Immature natural killer cell (primary cell): ENCODE results near the gene LRRC75A. TPM values are rescaled to one million over a fixed set of nuclear protein-coding genes. Genes with fewer than 3 reads are reported as not detected.

Experiments used
- DNase-seq, 3 donors: peaks; one replicate each; pipeline ENCODE4 v3.0.0; 2022; ENCODE audit warnings: mixed read lengths in 1 of 3
- H3K27ac Mint-ChIP-seq, 6 donors: one replicate each; pipeline ENCODE4 v1.8.0; 2020; ENCODE audit warnings: mixed read lengths in 6 of 6, mild to moderate bottlenecking in 5 of 6, inconsistent platforms in 4 of 6, moderate library complexity in 3 of 6
- H3K27me3 Mint-ChIP-seq, 3 donors: one replicate each; pipeline ENCODE4 v1.8.0; 2020 to 2021; ENCODE audit warnings: low read depth in 3 of 3, mild to moderate bottlenecking in 3 of 3, mixed read lengths in 3 of 3, moderate library complexity in 3 of 3, inconsistent platforms in 1 of 3
- H3K36me3 Mint-ChIP-seq, 3 donors: one replicate each; pipeline ENCODE4 v1.8.0; 2020; ENCODE audit warnings: mixed read lengths in 3 of 3, inconsistent platforms in 2 of 3, mild to moderate bottlenecking in 2 of 3
- H3K4me1 Mint-ChIP-seq, 2 donors: one replicate each; pipeline ENCODE4 v1.8.0; 2020; ENCODE audit warnings: inconsistent platforms in 2 of 2, mild to moderate bottlenecking in 2 of 2, mixed read lengths in 2 of 2, moderate library complexity in 1 of 2
- H3K4me3 Mint-ChIP-seq, 5 donors: one replicate each; pipeline ENCODE4 v1.8.0; 2020; ENCODE audit warnings: mild to moderate bottlenecking in 5 of 5, mixed read lengths in 5 of 5, inconsistent platforms in 3 of 5, moderate library complexity in 3 of 5
- H3K9me3 Mint-ChIP-seq, 6 donors: one replicate each; pipeline ENCODE4 v1.8.0; 2020; ENCODE audit warnings: mild to moderate bottlenecking in 6 of 6, mixed read lengths in 6 of 6, inconsistent platforms in 4 of 6, moderate library complexity in 3 of 6
- polyA plus RNA-seq, 3 donors: library from polyadenylated mRNA; unstranded; fragments of 300-500 nt; fragmentation: Illumina TruSeq; gene quantifications; one replicate each; pipeline ENCODE4 v1.2.3, GENCODE V29; 2021

LRRC75A gene
- polyA plus RNA-seq, 3 donors from 2014 or later, result 0.93 to 2.1 (median 1.3) TPM

DNA sequence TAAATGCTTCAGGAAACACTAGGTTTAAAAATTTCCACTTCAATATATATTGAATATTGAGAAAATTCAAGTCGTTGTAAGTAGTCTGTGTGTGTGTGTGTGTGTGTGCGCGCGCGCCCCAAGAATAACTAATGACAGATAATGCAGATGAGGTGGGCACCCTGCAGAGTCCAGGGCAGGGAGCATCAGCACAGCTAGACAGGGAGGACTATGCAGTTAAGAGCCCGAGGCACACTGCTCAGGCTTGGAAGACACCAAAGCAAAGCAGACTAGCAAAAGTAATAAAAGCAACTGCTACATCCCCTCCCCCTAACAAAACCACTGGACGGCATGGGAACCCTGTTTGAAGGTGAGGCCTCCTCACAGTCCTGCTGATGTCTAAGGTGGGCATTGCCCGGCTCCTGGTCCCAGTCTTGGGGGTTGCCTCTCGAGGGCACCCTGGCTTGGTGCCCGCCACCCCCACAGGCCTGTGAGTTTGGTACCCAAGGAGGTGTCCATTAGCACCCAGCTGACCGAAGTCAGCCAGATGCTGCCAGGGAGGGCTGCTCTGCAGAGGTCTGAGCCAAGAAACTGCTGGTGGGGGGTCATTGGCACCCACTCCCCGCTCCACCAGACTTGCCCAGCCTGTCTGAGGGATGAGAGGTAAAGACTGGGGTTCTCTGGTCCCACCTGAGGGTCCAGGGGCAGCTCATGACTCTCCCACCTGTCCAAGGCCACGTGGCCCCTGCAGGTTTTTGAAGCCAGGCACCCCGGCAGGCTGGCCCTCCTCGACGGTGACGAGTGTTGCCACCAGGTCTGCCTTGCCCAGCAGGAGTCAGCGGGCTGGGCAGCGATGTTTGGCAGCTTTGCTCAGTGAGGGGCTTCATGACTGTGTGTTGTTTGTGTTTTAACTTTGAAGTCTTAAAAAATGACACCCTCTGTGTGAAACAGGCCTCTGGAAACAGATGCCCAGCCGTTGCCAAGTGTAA lies 18.7 kb downstream of the LRRC75A start:
- no peak for DNase-seq
- H3K4me1 Mint-ChIP-seq, result no peaks in the 10 kb centered on the region
- H3K4me3 Mint-ChIP-seq, result no peak overlapping the region
- H3K9me3 Mint-ChIP-seq, result no peaks in the 10 kb centered on the region
- H3K27me3 Mint-ChIP-seq, result peaks cover 0 to 2% (median 2%) of the 10 kb centered on the region in 3 donors
- no peak overlapping the region for H3K27ac Mint-ChIP-seq
- H3K36me3 Mint-ChIP-seq, result no peaks in the 10 kb centered on the region

DNA sequence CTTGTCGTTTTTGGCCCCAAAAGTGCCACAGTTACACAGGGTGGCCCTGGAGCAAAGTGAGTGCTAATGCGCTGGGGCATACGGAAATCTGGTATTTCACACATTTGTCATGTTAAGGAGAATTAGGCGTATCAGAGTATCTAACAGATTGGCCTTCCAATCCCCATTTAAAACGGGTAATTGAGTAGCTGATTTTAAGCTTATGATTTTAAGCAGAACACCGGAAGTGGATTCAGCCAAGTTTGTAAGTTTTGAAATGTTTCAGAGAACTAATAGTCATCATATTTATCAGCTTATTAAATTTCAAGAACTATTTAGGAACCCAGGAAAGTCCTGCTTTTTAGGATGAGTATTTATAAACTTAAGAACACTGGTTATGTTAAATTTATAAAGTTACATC lies 19.5 kb downstream of the LRRC75A start:
- no peaks in the 10 kb centered on the region for H3K9me3 Mint-ChIP-seq
- H3K4me1 Mint-ChIP-seq, result no peaks in the 10 kb centered on the region
- H3K27ac Mint-ChIP-seq, result no peak overlapping the region
- no peak for DNase-seq
- peaks cover 0 to 2% (median 2%) of the 10 kb centered on the region in 3 donors for H3K27me3 Mint-ChIP-seq
- no peaks in the 10 kb centered on the region for H3K36me3 Mint-ChIP-seq
- no peak overlapping the region for H3K4me3 Mint-ChIP-seq

- H3K9me3 Mint-ChIP-seq, result no peaks in the 10 kb centered on the region
- H3K27ac Mint-ChIP-seq, result no peak overlapping the region
- H3K36me3 Mint-ChIP-seq, result no peaks in the 10 kb centered on the region
- DNase-seq, result no peak
- peaks cover 0 to 2% (median 0%) of the 10 kb centered on the region in 3 donors for H3K27me3 Mint-ChIP-seq
- no peaks in the 10 kb centered on the region for H3K4me1 Mint-ChIP-seq
- H3K4me3 Mint-ChIP-seq, result no peak overlapping the region
Measured at GRCh38 chr17:16471295-16471694, 20.7 kb downstream of the LRRC75A start.

DNA sequence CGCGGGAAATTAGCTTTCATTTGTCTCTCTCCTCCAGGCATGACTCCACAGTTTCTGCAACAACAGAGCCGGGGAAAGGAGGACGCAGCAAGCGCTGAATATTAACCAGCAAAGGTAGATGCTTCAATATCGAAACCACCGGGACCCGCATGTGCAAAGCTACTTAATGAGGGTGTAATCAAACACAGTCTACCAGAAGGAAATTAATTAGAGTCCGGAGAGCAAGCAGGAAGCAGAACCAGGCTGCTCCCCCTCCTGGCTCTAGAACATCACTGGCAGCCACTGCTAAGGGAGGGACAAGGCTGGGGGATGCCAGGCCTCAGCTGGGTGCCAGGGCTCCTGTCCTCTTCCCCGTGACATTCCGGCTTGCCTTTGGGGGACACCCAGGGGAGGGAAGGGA lies 21.7 kb downstream of the LRRC75A start:
- no peaks in the 10 kb centered on the region for H3K4me1 Mint-ChIP-seq
- peaks cover 0 to 2% (median 0%) of the 10 kb centered on the region in 3 donors for H3K27me3 Mint-ChIP-seq
- no peaks in the 10 kb centered on the region for H3K36me3 Mint-ChIP-seq
- no peak for DNase-seq
- no peak overlapping the region for H3K27ac Mint-ChIP-seq
- H3K9me3 Mint-ChIP-seq, result no peaks in the 10 kb centered on the region
- no peak overlapping the region for H3K4me3 Mint-ChIP-seq

DNA sequence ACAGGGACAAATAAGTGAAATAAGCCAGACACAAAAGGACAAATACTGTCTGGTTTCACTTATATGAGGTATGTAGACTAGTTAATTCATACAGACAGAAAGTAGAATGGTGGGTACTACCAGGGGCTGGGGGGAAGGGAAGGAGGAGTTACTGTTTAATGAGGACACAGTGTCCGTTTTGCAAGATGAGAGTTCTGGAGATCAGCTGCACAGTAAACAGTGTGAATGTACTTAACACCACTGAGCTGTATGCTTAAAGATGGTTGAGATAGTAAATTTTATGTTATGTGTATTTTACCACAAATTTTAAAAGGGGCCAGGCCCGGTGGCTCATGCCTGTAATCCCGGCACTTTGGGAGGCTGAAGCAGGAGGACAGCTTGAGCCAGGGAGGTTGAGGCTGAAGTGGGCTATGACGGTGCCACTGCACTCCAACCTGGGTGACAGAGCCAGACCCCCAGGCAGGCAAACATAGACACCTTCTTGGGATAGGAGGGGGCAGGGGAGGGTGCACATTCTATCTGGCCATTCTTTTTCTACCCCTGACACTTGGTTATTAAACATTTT lies 23.5 kb downstream of the LRRC75A start:
- Mint-ChIP-seq H3K36me3 (no peaks in the 10 kb centered on the region), H3K9me3 (no peaks in the 10 kb centered on the region), H3K4me1 (no peaks in the 10 kb centered on the region), H3K27me3 (peaks cover 0 to 2% (median 2%) of the 10 kb centered on the region in 3 donors), H3K4me3 (no peak overlapping the region), H3K27ac (no peak overlapping the region)
- no peak for DNase-seq

DNA sequence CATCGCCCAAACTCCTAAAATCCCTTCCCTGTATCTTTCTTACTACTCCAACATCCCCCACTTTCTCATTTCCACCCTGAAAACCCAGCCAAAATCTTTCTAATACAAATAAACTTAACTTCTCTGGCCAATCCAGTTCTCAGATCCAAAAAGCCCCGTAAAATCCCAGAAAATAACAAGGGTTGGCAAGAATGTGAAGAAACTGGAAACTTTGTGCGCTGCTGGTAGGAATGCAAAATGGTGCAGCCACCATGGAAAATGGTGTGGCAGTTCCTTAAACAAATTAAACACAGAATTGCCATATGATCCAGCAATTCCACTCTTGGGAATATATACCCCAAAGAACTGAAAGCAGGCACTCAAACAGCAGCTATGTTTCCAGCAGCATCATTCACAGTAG lies 24.1 kb downstream of the LRRC75A start:
- Mint-ChIP-seq H3K27me3 (peaks cover 0 to 2% (median 2%) of the 10 kb centered on the region in 3 donors), H3K9me3 (no peaks in the 10 kb centered on the region), H3K4me1 (no peaks in the 10 kb centered on the region), H3K27ac (no peak overlapping the region), H3K4me3 (no peak overlapping the region), H3K36me3 (no peaks in the 10 kb centered on the region)
- no peak for DNase-seq

GRCh38 chr17:16467044-16467443 lies 24.9 kb downstream of the LRRC75A start:
- H3K4me1 Mint-ChIP-seq, result no peaks in the 10 kb centered on the region

GRCh38 chr17:16466407-16466806 lies 25.6 kb downstream of the LRRC75A start:
- Mint-ChIP-seq H3K4me3 (no peak overlapping the region), H3K27me3 (peaks cover 0 to 4% (median 2%) of the 10 kb centered on the region in 3 donors), H3K27ac (peak overlapping the region in 1 of 6 donors; percentile 30), H3K4me1 (no peaks in the 10 kb centered on the region), H3K9me3 (no peaks in the 10 kb centered on the region), H3K36me3 (no peaks in the 10 kb centered on the region)
- no peak for DNase-seq

More at GRCh38 chr17:16467044-16467443, 24.9 kb downstream of the LRRC75A start:
- DNase-seq, result no peak
- Mint-ChIP-seq H3K27me3 (peaks cover 0 to 4% (median 2%) of the 10 kb centered on the region in 3 donors), H3K27ac (no peak overlapping the region), H3K9me3 (no peaks in the 10 kb centered on the region), H3K4me3 (no peak overlapping the region), H3K36me3 (no peaks in the 10 kb centered on the region)

DNA sequence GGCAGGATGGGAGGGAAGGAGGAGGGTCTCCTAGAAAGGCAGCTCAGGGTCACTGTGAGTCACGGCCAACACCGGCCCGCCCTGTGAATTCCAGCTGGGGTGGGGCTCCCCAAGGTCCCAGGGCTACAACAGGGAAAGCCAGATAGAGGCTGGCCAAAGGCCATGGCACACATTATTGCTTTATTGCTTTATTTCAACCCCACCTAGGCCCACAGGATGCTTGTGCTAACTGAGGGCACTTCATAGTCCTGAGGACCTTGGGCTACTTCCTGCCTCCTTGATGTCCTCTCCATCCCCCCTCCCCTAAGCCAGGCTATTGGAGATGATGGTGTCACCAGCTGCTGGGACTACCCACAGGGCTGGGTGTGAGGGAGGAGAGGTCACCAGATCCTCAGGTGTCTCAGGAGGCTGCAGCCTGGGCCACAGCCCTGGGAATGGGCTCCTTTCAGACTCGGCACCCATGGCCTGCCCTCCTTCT lies 26.1 kb downstream of the LRRC75A start:
- Mint-ChIP-seq H3K9me3 (no peaks in the 10 kb centered on the region), H3K36me3 (no peaks in the 10 kb centered on the region), H3K27me3 (peaks cover 0 to 4% (median 2%) of the 10 kb centered on the region in 3 donors), H3K4me3 (no peak overlapping the region), H3K27ac (no peak overlapping the region), H3K4me1 (no peaks in the 10 kb centered on the region)
- DNase-seq, result no peak

- Mint-ChIP-seq H3K36me3 (no peaks in the 10 kb centered on the region), H3K4me1 (no peaks in the 10 kb centered on the region), H3K9me3 (no peaks in the 10 kb centered on the region), H3K27me3 (peaks cover 0 to 4% (median 2%) of the 10 kb centered on the region in 3 donors), H3K4me3 (no peak overlapping the region), H3K27ac (no peak overlapping the region)
- DNase-seq, result no peak
Measured at GRCh38 chr17:16465052-16465312, 27.0 kb downstream of the LRRC75A start.

DNA sequence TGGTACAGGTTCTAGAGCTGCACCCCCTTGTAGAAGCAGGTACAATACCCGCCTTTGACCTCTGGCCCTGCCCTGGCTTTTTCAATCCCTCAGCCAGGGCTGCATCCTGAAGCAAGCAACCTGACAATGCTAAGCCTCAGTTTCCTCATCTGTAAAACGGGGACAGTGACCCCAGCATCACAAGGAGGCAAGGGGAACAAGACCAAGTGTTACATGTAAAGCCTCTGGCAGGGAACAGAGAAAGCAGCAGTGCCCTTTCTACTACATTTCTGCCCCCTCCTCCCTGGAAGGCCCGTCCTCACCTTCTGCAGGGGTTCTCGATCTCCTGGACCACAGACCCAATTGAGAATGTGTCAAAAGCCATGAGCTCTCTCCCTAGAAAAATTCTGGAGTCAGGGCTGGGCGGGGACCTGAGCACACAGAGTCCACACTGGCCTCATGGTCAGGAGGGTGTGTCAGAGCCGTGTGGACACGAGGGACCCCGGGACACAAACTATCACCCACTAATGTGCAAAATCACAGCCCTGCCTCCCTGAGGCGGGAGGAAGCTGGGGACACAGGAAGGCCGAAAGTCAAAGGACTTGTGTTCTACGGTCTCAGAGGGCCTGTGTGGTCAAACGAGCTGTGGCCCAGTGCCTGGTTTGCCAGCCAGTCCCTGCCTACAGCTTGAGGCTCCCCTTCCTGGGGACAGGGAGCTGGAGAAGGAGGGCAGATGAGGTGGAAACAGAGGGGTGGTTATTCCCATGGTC lies 27.5 kb downstream of the LRRC75A start:
- Mint-ChIP-seq H3K9me3 (no peaks in the 10 kb centered on the region), H3K4me1 (no peaks in the 10 kb centered on the region), H3K27ac (no peak overlapping the region), H3K4me3 (no peak overlapping the region), H3K36me3 (no peaks in the 10 kb centered on the region), H3K27me3 (peaks cover 0 to 6% (median 2%) of the 10 kb centered on the region in 3 donors)
- DNase-seq, result no peak

GRCh38 chr17:16463358-16464302 lies 28.4 kb downstream of the LRRC75A start:
- Mint-ChIP-seq H3K27ac (no peak overlapping the region), H3K4me3 (no peak overlapping the region), H3K36me3 (no peaks in the 10 kb centered on the region), H3K9me3 (no peaks in the 10 kb centered on the region), H3K4me1 (no peaks in the 10 kb centered on the region), H3K27me3 (peaks cover 0 to 6% (median 0%) of the 10 kb centered on the region in 3 donors)
- DNase-seq, result no peak
